Activated CD8-positive, alpha-beta memory T cell treated with anti-CD3 and anti-CD28 coated beads, Interleukin-2, amount 50 U/mL, for 1 hour (primary cell): ENCODE results near the gene FBXW4.
"Not testable (repeated sequence)": the region's sequence is repeated elsewhere in the genome, so short reads cannot be mapped to it uniquely, and the experiment has no call there.

Experiments used
- DNase-seq: peaks from one replicate; pipeline ENCODE4 v3.0.0-alpha.2; 2020; ENCODE audit errors: extremely low read depth

FBXW4 gene

DNA sequence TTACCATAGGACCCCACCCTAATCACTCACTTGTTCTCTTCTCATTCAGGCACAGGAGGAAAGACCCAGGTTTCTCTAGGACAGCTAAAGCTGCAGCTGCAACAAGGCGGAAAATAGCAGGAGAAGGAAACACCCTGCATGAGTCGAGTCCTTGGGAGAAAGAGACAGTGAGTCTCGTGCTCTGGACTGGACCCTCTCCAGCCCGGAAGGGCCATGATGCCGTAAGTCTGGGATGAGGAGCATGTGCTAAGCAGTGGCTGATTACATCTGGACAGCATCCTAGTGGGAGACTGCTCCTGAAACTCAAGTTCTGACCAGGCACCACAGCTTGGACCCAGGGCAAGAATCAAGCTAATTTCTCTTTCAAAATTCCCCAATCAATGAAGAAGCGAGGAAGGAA lies 39.4 kb downstream of the FBXW4 start:
- no peak for DNase-seq

DNA sequence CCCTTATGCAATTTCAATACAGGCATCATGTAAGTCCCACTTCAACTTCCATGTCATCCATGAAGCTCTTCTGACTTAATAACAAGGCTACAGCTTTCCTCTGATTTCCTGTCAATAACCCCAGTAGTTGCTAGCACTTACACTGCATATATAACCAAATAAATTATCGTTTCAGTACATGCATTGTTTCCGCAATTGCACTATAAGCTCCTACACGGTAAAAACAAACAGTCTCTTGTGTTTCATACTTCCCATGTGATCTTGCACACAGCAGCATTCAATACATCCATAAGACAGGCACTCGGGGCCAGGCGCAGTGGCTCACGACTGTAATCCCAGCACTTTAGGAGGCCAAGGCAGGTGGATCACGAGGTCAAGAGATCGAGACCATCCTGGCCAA lies 41.4 kb downstream of the FBXW4 start:
- DNase-seq, result no peak

DNA sequence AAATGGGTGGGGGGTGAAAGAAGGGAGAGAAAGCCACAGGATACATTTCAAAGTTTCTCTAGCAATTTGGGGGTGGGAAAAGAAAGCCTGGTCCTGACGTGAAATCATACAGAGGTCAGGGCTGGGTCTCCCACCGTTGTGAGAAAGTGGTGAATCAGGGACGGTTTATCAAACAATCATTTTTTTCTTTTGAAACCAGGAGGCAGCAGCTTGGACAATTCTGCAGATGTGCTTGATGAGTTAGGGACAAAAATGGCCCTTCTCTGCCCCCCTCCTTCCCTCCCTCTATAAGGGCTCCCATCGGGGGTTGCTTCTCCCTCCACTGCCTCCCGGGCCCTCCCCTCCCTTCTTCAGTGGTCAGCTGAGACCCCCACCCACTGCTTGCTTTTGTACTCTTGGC lies 43.6 kb downstream of the FBXW4 start:
- no peak for DNase-seq

DNA sequence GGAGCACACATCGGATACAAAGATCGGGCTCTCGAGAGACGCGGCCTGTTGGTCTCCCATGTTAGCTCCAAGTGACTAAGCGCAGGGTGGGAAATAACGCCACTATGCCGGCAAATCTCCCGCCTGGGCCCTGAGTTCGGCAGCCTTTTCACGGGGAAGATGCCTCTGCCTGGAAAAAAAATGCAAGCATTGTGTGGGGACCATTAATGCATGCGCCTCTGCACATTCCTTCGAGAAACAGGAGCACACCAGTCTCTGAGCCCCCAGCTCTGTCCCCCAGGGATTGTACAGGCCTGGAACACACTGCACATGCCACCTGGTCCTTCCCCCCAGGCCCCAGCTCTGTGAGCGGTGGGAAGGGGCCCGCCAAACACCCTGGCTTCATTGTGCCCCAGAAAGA lies 44.1 kb downstream of the FBXW4 start:
- no peak for DNase-seq

DNA sequence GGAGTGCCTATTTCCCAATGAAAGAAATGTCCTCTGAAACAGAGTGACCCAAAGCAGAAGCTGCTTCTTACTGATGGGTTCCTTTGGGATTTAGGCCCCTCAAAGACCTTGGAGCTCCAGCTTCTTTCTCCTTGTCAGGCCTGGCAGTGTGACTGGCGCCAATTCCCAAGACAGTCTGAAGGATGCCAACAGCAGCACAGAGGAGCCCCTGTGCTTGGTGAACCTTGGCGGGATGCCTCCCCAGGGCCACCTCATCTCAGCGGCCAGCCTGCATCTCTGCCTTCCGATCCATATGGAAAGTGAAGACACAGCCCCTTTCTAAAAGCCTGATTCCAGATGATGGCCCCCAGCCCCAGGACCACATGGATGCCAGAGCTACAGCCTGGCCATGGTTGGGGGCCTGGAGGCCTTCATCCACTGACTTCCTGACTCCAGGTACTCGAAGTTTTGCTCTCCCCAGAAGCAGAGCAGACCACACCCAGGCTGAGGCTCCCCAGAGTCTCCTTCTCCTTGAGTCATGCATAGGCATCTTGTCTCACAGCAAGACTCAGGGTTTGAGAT lies 45.4 kb downstream of the FBXW4 start:
- no peak for DNase-seq

DNA sequence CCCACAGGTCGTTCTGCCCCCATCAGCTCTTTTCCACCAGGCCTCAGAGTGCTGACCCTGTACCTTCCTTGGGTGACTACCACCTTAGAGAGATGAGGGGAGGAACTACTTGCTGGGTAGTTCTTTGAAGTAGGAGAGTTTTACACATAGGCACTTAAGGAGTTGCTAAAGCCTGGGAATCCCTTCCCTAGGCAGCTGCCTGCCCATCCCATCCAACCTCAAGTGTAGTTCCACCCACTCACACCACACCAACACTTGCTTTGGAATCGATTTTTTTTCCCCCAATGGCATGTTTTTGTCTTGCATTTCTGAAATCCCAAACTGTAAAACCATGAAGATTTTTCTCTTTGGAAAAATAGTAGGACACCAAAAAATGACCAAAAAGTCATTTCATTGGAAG lies 47.7 kb downstream of the FBXW4 start:
- DNase-seq, result no peak

DNA sequence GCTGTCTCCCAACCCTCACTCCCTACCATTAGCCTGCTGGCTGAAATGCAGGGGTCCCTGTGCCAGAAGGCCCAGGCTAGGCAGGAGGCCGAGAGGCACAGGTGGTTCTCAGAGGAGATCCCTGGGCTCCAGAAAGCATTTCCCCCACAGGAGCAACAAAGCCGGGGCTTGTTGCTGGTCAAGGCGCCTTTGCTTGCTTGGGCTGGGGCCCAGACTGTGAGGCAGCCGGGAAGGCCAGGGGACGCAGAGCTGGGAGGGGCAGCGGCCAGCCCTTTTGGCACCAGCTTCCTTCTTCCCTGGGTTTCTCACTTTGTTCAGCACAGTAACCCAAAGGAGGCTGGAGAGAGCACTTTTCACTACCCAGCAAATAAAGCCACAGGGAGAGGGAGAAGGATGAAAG lies 48.6 kb downstream of the FBXW4 start:
- no peak for DNase-seq

DNA sequence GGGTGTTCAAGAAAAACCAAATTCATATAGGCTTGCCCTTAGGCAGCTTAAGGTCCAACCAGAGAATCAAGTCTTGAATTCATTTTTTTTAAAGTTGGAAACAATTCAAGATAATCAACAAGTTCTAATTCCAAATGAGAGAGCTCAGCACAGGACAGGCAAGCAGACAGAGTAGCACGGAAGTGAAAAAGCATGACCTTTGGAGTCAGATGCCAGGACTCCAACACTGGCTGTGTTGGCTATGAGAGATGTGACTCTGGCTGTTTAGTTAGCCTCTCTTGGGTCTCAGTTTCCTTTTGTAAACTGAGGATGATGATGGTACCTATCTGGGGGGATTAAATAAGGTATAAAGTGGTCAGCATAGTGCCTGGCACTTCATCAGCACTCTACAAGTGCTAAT lies 49.3 kb downstream of the FBXW4 start:
- DNase-seq, result no peak

DNA sequence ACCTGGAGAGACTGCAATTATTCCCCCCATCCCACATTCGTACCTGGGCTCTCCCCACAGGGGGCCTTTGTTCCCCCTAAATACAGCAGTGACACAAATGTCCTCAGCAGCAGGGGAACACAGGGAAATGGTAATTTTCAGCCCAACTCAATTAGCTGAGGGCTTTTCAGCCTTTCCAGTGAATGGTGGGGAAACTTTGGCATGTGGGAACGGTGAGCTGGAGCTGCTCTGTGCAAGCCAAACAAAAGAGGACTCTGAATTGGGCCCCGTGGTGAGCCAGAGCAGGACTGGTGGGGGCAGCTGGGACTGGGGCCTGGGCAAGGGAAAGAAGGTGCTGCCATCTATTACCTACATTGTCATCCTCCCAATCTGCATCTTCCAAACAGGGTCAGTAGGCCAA lies 51.0 kb downstream of the FBXW4 start:
- no peak for DNase-seq

DNA sequence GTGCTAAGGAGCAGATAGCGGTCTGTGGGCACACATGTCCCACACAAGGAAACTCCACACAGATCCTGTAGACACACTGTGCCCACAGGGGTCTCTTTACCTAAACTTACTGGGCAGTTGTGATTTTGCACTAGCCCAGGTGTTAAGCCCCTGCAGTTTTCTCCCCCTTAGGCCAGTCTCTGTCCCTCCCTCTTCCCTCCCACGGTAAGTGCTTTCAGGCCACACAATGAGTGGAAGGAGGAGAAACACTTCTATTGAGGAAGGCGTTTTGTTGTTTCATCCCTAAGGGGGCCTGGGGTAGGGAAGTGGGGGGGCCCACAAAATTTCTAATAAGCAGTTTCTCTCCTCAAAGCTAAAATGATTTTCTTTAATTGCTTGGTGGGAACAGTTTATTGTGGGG lies 51.4 kb downstream of the FBXW4 start:
- no peak for DNase-seq

DNA sequence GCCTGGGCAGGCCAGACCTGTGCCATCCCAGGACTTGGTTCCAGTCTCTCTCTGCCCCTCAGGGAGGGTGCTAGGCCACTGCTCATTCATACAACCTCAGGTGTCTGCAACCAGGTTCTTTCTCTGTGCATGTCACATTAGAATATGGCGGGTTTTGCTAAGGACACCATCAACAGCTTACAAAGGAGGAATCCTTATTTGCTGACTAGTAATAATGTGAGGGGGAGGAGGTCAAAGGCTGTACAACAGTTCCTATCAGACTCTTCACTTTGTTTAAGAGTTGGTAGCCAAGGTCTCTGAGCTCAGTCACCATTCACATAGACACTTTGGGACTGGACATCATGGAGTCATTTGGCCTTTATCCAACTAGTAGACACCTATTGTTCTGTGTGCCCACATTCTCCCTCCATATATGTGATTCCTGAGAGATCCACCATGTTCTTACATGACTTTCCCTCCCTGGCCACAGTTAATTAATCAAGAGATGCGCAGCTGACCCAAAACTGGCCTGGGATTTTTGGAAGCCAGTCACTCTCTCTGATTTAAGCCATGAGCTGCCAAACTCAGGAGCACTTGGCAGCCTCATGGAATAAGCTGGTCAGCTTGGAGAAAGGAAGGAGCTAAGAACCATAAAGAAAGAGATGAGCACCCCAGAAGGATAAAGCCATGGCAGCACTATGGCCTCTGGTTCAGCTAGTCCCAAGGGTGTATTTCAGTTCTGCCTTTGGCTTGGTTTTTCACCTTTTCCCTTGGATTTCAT lies 55.6 kb downstream of the FBXW4 start:
- no peak for DNase-seq

DNA sequence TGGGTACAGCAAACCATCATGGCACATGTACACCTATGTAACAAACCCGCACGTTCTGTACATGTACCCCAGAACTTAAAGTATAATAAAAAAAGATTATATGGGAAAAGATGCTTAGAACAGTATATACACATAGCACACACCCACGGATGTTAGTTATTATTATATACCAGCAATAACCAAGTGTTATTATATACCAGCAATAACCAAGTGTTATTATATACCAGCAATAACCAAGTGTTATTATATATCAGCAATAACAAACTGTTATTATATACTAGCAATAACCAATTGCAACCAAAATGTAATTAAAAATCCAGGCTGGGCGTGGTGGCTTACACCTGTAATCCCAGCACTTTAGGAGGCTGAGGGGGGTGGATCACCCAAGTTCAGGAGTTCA lies 61.5 kb downstream of the FBXW4 start:
- DNase-seq, result not testable (repeated sequence)

DNA sequence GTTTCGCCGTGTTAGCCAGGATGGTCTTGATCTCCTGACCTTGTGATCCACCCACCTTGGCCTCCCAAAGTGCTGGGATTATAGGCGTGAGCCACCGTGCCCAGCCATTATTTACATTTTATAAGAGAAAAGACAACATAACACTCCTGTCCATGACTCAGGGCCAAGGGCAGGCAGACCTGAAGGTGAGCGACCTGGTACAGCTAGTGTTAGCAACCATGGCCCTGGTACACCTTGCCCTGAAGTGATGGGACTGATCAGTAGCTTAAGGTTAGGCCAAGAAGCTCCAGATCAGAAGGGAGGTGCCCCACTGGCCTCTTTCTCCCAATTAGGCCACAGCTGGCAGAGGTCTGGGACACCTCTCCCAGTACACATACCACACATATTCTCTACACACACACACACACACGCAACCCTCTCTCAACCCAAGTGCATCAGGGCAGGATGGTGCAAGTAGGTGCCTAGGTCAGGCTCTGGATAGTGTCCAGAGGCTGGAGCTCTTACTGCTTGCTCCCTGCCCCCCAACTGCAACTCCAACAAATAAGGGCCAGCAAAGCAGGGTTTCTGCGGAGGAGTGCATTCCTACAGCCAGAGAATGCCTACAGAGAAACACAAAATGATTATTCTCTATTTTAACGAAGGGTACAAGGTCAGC lies 63.0 kb downstream of the FBXW4 start:
- no peak for DNase-seq

DNA sequence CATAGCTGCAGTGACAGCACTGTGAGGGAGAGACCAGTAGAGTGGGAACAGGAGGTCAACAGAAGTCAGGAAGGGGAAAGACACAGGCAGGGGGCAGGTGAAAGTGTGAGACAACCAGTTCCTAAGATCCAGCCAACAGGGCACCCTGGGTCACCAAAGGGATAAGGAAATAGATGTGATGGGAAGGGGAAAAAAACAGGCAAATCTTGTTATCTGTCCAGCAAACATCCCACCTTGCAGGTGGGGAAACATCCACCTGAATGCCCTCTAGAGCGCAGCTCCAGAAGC lies 64.4 kb downstream of the FBXW4 start:
- no peak for DNase-seq

DNA sequence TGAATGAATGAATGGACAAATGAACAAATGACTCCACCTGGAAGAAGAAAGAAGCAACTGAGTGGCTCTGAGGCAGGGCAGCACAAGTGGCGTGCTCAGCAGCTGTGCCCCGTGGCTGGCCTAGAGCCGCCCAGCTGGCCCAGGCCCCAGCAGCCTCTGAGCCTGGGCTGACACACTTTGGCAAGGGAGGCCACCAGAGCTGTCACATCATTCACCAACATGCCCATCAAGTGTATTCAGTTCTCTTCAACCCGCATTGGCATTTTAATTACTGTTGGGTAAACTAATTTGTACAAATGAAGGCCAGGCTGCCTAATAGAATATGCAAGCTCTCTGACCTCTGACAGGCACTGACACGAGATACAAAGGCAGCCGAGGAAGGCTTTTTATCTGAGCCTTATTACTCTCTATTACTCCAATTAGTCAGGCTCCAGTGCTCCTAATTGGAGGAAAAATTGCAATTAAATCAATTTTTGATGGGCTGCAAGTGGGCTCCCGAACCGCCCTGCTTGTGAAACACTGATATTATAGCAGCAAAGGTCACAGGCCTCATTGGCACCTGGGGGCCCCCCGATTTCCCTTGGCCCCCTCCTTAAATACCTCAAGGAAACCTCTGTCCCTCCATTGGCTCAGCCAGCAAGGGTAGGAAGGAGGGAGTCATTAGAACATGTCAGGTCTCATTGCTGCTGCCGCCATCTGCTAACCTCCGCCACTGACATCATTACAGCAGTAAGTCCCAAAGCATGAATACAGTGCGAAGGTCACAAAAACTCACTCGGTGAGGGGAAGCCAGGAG lies 64.9 kb downstream of the FBXW4 start:
- no peak for DNase-seq

DNA sequence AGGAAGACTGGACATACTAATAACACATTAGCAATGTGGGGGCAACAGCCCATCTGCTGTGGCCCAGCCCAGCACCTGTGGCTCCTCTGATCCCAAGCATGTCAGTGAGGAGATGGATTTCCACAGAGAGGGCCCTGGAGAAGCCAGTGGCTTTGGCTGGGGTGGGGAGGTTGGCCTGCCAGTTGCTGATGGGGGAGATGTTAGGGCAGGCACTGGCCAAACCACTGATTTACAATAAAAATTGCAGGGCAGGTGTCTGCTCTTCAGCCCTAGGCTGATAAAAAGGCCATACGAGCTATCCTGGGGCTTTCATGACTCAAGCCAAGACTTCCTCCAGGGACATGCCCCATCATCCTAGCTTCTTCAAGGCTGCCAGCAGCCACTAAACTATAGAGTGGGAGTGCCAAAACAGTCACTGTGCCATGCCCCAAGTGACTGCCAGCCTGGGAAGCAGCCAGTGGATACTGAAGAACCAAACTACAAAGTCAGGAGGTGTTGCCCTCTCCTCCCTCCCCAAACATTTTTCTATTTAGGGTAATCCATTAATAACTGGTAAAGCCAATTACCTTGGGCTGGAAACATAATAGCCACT lies 69.1 kb downstream of the FBXW4 start:
- DNase-seq, result no peak

DNA sequence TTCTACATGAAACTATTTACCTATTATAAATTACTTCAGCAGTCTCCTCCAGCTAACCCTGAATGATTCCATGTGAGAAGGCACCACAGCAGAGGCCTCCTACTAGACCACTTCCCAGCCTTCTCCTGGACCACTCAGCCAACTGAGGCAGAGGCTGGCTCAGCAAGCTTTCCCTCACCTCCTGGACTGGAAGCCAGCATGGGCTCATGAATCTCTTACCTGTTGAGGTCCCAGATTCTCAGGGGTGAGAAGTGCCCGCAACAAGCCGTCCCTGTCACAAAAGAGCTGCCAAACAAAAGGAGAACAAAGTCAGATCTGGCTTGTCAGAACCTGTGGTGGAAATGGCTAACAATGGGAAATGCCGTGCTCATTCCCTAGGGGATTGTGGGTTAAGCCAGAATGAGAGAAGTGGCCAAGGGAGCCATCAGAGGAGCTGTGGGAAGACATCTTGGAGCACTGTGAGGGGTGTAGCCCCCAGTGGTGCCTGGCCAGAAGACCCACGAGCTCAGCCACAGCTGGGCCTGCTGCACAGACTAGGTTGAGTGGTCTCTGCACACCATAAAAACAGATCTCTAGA lies 70.4 kb downstream of the FBXW4 start:
- no peak for DNase-seq

DNA sequence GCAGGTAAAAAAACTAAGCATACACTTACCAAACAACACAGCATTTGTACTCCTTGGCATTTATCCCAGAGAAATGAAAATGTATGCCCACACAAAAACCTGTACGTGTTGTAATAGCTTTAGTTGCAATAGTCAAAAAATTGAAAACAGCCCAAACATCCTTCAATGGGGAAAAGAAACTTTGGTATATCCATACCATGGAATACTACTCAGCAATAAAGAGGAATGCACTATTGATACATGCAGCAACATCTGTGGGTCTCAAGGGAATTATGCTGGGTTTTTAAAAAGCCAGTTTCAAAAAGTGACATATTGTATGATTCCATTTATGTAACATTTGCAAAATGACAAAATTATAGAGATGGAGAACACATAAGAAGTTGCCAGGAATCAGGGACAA lies 71.4 kb downstream of the FBXW4 start:
- DNase-seq, result no peak

DNA sequence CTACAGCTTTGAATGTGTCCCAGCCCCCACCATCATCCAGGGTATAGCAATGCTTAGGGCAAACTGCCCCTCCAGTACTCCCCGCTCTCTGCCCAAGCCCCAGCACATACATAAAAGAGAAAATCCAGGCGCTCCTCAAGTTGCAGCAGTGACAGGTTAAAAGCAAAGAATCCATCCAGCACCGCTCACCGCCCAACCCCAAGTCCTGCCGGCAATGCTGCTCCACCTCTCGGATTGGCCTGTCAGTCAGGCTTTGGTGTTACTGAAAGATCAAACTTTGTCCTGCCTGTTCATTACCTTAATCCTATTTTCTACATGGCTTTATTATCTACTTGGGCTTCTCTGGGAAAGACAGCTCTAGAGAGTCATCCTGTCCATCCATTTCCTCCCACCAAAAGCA lies 75.0 kb downstream of the FBXW4 start:
- DNase-seq, result no peak

DNA sequence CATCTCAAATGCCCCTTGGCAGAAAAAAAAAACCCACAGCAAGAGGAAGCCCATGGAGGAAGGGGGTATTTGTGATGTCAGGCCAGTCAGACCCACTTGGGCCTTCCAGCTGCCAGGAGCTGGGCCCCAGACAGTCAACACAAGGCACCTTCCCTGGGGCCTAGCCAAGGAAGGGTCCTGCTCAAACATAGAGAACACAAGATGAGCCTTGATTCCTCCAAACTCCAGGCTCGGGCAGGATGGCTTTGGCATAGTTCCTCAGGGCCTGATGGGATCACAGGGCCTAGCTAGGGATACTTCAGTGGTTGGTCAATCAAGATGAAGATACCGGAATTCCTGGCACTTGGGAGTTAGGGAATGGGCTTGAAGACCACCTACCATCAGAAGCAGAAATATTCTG lies 76.1 kb downstream of the FBXW4 start:
- no peak for DNase-seq

DNA sequence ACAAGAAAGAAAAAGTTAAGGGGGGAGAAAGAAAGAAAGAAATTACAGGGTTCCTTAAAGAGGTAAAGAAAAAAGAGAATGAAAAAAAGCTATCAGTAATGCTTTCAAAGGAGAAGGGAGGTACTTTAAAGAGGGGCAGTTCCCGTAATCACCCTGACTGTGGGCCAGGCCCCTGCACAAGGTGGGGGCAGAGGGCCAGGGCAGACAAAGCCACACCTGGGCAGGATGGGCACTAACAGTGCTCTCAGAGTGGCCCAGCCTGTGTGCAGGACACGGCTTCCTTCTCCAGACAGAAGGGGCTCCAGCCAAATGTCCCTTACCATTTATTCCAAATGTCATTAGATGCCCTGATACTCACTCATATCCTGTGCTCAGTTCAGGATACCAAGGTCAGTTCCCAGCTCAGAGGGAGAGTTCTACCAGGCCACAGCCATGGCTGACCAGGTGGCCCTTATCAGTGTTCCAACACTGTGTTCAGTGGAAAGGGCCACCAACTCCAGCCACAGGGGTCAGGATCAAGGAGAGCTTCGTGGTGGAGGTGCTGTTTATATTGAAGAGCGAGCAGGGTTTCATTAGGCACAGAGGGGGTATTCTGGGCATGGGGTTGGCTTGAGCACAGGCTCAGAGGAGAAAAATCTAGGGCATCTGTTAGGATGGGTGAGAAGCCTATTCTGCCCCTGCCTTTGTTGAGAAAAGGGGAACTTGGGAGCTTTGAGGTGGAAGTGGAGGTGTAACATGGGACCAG lies 77.0 kb downstream of the FBXW4 start:
- DNase-seq, result no peak
